ENCODE measurements around the gene C6orf47. TPM values are rescaled to one million over a fixed set of nuclear protein-coding genes. Genes with fewer than 3 reads are reported as not detected.

Gene C6orf47
- total and polyA plus RNA-seq, 10 of the 15 experiments (the other 5 are each of a cell fraction or from before 2014, with no cell fraction given), result 0.16 to 20.4 (median 17.3) TPM; not detected in 1

- TF ChIP-seq MYC (IDR thresholded peaks at IDR 0.05; ENCODE audit: insufficient read depth, insufficient read length, insufficient replicate concordance, low read length, severe bottlenecking) (no peak), ATF2 (IDR thresholded peaks at IDR 0.05; ENCODE audit: low read length) (no peak), CBX5 (IDR thresholded peaks at IDR 0.05; ENCODE audit: low read depth) (no peak), SIX5 (IDR thresholded peaks at IDR 0.05; ENCODE audit: low read depth, low read length, severe bottlenecking) (no peak), CHD2 (IDR thresholded peaks at IDR 0.05; ENCODE audit: borderline replicate concordance, low read depth, low read length) (0 out of 2 replicates have a peak, but pooled peaks have one; percentile 50), YY1 (IDR thresholded peaks at IDR 0.05; ENCODE audit: low read depth, low read length) (0 out of 2 replicates have a peak, but pooled peaks have one; percentile 29), E2F8 (IDR thresholded peaks at IDR 0.05; ENCODE audit: low read depth, partially characterized antibody) (no peak), JUND (IDR thresholded peaks at IDR 0.05; ENCODE audit: low read depth, low read length) (no peak), POLR2A (IDR thresholded peaks at IDR 0.05; ENCODE audit: low read depth, low read length) (peak; percentile 58; the same call in 1 of the 2 replicates), ASH2L (IDR thresholded peaks at IDR 0.05; ENCODE audit: borderline replicate concordance, low read depth) (no peak), ZNF217 (IDR thresholded peaks at IDR 0.05) (no peak), SMAD5 (IDR thresholded peaks at IDR 0.05; ENCODE audit: low read depth) (no peak), TBL1XR1 (IDR thresholded peaks at IDR 0.05; ENCODE audit: low read depth, low read length) (no peak), KDM1A (IDR thresholded peaks at IDR 0.05; ENCODE audit: borderline replicate concordance) (no peak), BCLAF1 (IDR thresholded peaks at IDR 0.05) (no peak), ZNF622 (IDR thresholded peaks at IDR 0.05) (no peak), TCF7 (IDR thresholded peaks at IDR 0.05; ENCODE audit: borderline replicate concordance) (no peak), ZNF274 (IDR thresholded peaks at IDR 0.05; ENCODE audit: insufficient read depth, insufficient read length) (no peak)
- TF ChIP-seq, protein P1, sequence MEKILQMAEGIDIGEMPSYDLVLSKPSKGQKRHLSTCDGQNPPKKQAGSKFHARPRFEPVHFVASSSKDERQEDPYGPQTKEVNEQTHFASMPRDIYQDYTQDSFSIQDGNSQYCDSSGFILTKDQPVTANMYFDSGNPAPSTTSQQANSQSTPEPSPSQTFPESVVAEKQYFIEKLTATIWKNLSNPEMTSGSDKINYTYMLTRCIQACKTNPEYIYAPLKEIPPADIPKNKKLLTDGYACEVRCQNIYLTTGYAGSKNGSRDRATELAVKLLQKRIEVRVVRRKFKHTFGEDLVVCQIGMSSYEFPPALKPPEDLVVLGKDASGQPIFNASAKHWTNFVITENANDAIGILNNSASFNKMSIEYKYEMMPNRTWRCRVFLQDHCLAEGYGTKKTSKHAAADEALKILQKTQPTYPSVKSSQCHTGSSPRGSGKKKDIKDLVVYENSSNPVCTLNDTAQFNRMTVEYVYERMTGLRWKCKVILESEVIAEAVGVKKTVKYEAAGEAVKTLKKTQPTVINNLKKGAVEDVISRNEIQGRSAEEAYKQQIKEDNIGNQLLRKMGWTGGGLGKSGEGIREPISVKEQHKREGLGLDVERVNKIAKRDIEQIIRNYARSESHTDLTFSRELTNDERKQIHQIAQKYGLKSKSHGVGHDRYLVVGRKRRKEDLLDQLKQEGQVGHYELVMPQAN (conservative IDR thresholded peaks at IDR 0.05), result no peak
- TF ChIP-seq, protein P2, sequence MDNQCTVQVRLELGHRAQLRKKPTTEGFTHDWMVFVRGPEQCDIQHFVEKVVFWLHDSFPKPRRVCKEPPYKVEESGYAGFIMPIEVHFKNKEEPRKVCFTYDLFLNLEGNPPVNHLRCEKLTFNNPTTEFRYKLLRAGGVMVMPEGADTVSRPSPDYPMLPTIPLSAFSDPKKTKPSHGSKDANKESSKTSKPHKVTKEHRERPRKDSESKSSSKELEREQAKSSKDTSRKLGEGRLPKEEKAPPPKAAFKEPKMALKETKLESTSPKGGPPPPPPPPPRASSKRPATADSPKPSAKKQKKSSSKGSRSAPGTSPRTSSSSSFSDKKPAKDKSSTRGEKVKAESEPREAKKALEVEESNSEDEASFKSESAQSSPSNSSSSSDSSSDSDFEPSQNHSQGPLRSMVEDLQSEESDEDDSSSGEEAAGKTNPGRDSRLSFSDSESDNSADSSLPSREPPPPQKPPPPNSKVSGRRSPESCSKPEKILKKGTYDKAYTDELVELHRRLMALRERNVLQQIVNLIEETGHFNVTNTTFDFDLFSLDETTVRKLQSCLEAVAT (IDR thresholded peaks at IDR 0.05), result peak; percentile 28
These were observed 44.8 kb downstream of the C6orf47 start (continued) for GRCh38 chr6:31615748-31616147.
